ENCODE measurements around the gene PSG7. TPM values are rescaled to one million over a fixed set of nuclear protein-coding genes. Genes with fewer than 3 reads are reported as not detected.
A peak's percentile ranks its signal among the peaks of the same experiment; 100 is the strongest.
"Not testable (repeated sequence)": the region's sequence is repeated elsewhere in the genome, so short reads cannot be mapped to it uniquely, and the experiment has no call there.

Gene PSG7
- polyA plus RNA-seq, 1 experiment, result 0.10 TPM

DNA sequence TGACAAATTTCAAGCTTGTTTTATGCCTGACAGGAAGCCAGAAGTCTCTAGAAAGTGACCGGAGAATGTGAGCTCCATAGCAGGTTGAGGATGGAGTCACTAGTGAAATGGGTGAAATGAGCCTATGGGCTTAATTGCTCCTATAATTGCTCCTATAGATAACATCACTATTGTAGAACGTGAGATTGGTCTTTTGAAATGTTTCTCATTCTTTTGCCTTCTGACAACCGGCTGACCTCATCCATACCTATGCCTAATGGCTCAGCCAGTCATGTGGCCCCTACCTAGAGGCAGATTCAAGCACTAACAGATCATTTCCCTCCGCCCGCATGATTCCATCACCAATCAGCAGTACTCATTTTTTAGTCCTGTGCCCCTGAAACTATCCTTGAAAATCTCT is 23.5 kb downstream of the PSG7 start:
- CTCF ChIA-PET; H3K27me3 ChIP-seq (ENCODE audit: control insufficient read depth, insufficient read depth, low read length); POLR2A ChIA-PET: not testable (repeated sequence)

DNA sequence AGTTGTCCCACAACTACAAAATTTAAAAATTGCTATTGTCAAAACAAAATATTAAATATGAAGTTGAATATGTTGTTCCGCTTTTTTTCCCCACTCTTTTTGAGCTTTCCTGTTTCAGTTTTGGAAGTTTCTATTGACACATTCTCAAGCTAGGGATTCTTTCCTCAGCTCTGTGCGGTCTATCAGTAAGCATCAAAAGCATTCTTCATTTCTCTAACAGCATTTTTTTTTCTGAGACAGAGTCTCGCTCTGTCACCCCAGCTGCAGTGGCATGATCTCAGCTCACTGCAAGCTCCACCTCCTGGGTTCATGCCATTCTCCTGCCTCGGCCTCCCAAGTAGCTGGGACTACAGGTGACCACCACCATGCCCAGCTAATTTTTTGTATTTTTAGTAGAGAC is 24.1 kb downstream of the PSG7 start:
- CTCF ChIA-PET, result not testable (repeated sequence)

More for the DNA sequence above, 23.5 kb downstream of the PSG7 start:
- not testable (repeated sequence) for H3K4me3 ChIP-seq (ENCODE audit: low read depth, low read length); DNase-seq (ENCODE audit: low read depth, low spot score); H3K9me3 ChIP-seq (ENCODE audit: control insufficient read depth, insufficient read depth, low read length); H3K27ac ChIP-seq (ENCODE audit: low read depth, low read length)

DNA sequence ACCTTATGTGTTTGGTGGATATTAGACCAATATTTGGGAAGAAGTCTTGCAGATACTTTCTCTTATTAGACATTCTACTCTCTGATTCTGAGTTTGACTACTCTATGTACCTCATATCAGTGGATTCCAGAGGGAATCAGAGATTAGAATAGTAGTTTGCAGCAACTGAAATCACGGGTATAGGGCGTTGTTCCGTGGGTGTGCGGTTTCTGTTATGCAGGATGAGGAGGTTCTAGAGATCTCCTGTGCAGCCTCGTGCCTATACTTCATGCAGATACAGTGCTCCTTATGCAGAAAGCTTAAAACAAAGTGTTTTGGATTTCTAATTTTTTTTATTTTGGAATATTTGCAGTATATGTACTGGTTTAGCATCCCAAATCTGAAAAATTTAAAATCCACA is 25.3 kb downstream of the PSG7 start:
- POLR2A ChIA-PET; H3K27ac ChIP-seq (ENCODE audit: low read depth, low read length); H3K27me3 ChIP-seq (ENCODE audit: control insufficient read depth, insufficient read depth, low read length); DNase-seq (ENCODE audit: low read depth, low spot score); H3K4me3 ChIP-seq (ENCODE audit: low read depth, low read length); CTCF ChIA-PET; H3K9me3 ChIP-seq (ENCODE audit: control insufficient read depth, insufficient read depth, low read length): not testable (repeated sequence)

More for the DNA sequence above, 24.1 kb downstream of the PSG7 start:
- H3K27ac ChIP-seq (ENCODE audit: low read depth, low read length); DNase-seq (ENCODE audit: low read depth, low spot score); POLR2A ChIA-PET; H3K27me3 ChIP-seq (ENCODE audit: control insufficient read depth, insufficient read depth, low read length); H3K4me3 ChIP-seq (ENCODE audit: low read depth, low read length); H3K9me3 ChIP-seq (ENCODE audit: control insufficient read depth, insufficient read depth, low read length): not testable (repeated sequence)

DNA sequence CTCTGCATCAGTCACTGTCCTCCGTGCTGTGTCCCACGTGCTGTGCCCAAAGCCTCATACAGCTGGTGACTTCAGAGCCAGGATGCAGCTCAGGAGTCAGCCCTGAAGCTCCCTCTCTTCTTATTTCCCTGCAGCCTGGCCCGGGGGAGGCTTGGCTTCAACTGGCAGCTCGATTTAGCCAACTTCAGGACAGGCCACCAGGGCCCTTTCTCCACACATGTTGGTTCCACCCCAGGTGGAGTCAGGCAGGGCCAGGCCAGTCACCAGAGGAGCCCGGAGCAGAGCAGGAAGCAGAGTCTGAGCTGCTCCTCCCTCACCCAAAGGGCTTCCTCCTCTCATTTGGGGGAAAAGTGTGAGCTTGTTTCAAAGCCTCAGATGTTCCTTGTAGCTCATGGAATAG is 30.8 kb downstream of the PSG7 start:
- CTCF ChIA-PET, result interaction anchor here (0.6 kb wide), 1 partner anchor 11 kb away, joined by 3 read pairs; no protein-coding TSS in a partner anchor
- not testable (repeated sequence) for H3K27ac ChIP-seq (ENCODE audit: low read depth, low read length); H3K27me3 ChIP-seq (ENCODE audit: control insufficient read depth, insufficient read depth, low read length); H3K9me3 ChIP-seq (ENCODE audit: control insufficient read depth, insufficient read depth, low read length); DNase-seq (ENCODE audit: low read depth, low spot score); H3K4me3 ChIP-seq (ENCODE audit: low read depth, low read length)
- POLR2A ChIA-PET, result interaction anchor here (0.6 kb wide), 1 partner anchor 58 kb away, joined by 4 read pairs; no protein-coding TSS in a partner anchor

DNA sequence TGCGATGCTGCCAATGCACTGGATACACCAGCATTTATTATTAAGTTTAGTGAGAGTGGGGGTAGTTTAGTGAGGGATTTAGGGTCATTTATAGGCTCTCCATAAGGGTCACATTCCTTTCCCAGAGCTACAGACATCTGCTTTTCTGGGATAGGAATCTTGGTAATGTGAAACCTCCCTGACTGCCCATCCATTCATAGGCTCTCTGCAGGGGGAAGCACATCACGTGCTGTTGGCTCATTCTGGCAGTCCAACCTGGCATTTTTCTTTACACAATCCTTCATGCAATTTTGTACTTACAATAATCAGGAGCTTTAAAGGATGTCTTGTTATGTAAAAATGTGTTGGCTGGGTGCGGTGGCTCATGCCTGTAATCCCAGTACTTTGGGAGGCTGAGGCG is 36.4 kb downstream of the PSG7 start:
- CTCF ChIA-PET; DNase-seq (ENCODE audit: low read depth, low spot score); POLR2A ChIA-PET; H3K27ac ChIP-seq (ENCODE audit: low read depth, low read length); H3K27me3 ChIP-seq (ENCODE audit: control insufficient read depth, insufficient read depth, low read length); H3K4me3 ChIP-seq (ENCODE audit: low read depth, low read length); H3K9me3 ChIP-seq (ENCODE audit: control insufficient read depth, insufficient read depth, low read length): not testable (repeated sequence)

DNA sequence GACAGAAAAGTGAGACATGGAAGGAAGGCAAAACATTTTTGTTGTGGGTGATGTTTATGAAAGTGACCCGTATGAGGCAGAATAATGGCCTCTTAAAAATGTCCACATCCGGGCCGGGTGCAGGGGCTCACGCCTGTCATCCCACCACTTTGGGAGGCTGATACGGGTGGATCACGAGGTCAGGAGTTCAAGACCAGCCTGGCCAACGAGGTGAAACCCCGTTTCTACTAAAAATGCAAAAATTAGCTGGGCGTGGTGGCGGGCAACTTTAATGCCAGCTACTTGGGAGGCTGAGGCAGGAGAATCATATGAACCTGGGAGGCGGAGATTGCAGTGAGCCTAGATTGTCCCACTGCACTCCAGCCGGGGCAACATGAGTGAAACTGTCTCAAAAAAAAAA is 37.3 kb downstream of the PSG7 start:
- H3K27me3 ChIP-seq (ENCODE audit: control insufficient read depth, insufficient read depth, low read length); H3K4me3 ChIP-seq (ENCODE audit: low read depth, low read length); POLR2A ChIA-PET; CTCF ChIA-PET; DNase-seq (ENCODE audit: low read depth, low spot score); H3K9me3 ChIP-seq (ENCODE audit: control insufficient read depth, insufficient read depth, low read length): not testable (repeated sequence)
- peak overlapping the region; percentile 39 for H3K27ac ChIP-seq (ENCODE audit: low read depth, low read length)

DNA sequence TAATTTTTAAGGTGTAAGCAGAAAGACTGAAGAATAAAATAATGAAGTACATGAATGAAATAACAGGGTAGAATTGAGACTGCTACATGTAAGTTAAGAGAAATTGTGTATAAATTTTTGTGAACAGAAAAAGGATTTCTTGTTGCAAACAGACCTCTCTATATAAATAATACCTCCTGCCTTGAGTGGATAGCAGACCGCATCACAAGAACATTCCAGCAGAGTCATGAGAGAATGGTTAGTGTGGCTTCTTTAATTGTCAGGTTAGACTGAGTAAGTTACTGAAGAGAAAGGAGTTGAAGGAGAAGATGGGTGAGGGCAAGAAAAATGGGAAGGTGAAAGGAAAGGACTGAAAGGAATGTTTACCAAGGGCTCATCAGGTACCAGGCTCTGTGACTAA is 37.9 kb downstream of the PSG7 start:
- CTCF ChIA-PET; H3K4me3 ChIP-seq (ENCODE audit: low read depth, low read length); H3K27ac ChIP-seq (ENCODE audit: low read depth, low read length); DNase-seq (ENCODE audit: low read depth, low spot score); POLR2A ChIA-PET; H3K27me3 ChIP-seq (ENCODE audit: control insufficient read depth, insufficient read depth, low read length); H3K9me3 ChIP-seq (ENCODE audit: control insufficient read depth, insufficient read depth, low read length): not testable (repeated sequence)

DNA sequence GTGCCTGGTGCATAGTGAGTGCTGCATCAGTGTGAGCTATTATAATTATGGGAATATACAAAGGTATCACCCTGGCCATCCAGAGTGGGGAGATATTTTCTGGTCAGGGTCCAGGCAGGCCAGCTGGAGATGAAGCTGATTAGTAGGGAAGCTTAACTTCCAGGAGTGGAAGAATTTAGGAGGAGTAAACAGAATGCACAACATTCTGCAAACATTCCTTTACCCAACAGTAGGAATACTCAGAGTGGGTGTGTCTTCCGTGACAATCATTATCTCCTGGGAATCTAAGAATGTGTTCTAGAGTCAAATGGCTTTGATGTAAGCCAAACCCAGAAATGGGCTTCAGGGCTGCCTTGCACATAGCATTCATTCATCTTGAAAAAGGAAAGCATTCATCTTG is 38.4 kb downstream of the PSG7 start:
- CTCF ChIA-PET, result not testable (repeated sequence)

DNA sequence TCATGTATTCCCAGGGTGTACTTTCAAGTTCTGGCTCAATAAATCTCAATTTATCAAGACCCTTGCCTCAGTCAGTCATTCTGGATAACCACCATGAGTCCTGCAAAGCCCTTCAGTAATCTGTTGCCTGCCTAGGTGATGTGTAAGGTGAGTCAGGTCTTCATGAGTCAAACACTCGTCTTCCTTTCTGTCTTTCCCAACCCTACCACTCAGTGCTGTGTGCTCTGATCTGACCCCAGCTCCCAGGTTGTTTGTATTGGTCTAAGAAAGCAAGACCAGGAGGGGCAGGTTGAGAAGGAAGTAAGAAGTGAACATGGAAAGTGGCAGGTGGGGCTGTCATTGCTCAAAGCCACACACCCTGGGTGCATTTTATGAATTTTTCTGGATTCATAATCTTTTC is 39.3 kb downstream of the PSG7 start:
- POLR2A ChIA-PET; CTCF ChIA-PET; DNase-seq (ENCODE audit: low read depth, low spot score); H3K27me3 ChIP-seq (ENCODE audit: control insufficient read depth, insufficient read depth, low read length); H3K4me3 ChIP-seq (ENCODE audit: low read depth, low read length); H3K27ac ChIP-seq (ENCODE audit: low read depth, low read length); H3K9me3 ChIP-seq (ENCODE audit: control insufficient read depth, insufficient read depth, low read length): not testable (repeated sequence)

More for the DNA sequence above, 38.4 kb downstream of the PSG7 start:
- H3K4me3 ChIP-seq (ENCODE audit: low read depth, low read length); POLR2A ChIA-PET; DNase-seq (ENCODE audit: low read depth, low spot score); H3K27ac ChIP-seq (ENCODE audit: low read depth, low read length); H3K9me3 ChIP-seq (ENCODE audit: control insufficient read depth, insufficient read depth, low read length); H3K27me3 ChIP-seq (ENCODE audit: control insufficient read depth, insufficient read depth, low read length): not testable (repeated sequence)

DNA sequence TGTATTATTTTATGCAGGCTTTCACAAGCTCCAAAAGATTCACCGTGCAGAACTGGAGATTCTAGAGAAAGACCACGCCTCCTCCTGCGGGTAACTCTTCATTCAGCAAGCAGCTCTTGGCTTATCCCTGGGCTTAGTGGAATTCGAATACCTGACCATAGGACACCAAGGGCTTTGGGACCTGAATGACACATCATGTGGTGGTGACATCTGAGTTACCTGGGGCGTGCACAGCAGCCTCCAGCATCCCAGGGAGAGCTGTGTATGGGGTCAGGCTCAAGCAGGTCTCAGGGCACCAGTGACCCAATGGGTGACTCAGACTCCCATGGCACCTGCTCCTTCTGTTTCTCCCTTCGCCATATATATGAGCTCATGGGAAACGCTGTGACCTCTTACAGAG is 46.6 kb downstream of the PSG7 start:
- CTCF ChIA-PET, result interaction anchor here (0.9 kb wide), 1 partner anchor 197 kb away, joined by 5 read pairs; no protein-coding TSS in a partner anchor
- DNase-seq (ENCODE audit: low read depth, low spot score); H3K27ac ChIP-seq (ENCODE audit: low read depth, low read length); H3K4me3 ChIP-seq (ENCODE audit: low read depth, low read length); POLR2A ChIA-PET; H3K27me3 ChIP-seq (ENCODE audit: control insufficient read depth, insufficient read depth, low read length): not testable (repeated sequence)
- peaks cover 13% of the 10 kb centered on the region for H3K9me3 ChIP-seq (ENCODE audit: control insufficient read depth, insufficient read depth, low read length)

DNA sequence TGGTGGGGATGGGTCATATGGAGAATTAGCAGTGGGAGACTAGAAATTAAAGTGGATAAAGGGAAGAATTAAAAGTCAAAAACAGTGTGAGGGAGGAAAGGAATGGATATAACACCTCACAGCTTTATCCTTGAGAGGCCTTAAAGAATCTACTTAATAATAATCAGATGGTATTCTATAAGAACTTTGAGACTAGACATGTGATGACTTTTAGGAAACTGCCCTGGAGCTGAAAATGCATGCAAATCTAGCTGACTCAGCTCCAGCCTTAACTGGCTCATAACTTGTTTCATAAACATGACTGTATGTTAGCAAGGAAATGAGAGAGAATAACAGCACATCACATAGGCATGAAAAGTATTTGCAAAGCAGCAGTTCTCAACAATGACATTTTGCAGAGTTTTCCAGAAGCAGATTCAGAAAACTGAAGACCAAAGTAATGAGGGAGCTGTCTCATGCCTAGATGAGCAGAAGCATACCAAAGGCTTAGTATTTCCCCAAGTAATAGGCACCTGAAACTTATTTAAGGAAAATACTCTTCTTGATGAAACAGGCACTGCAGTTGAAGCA is 49.0 kb downstream of the PSG7 start:
- CTCF ChIA-PET, result interaction anchor here (1.1 kb wide), 1 partner anchor 538 kb away, joined by 3 read pairs; no protein-coding TSS in a partner anchor
- DNase-seq (ENCODE audit: low read depth, low spot score); H3K27me3 ChIP-seq (ENCODE audit: control insufficient read depth, insufficient read depth, low read length); POLR2A ChIA-PET; H3K4me3 ChIP-seq (ENCODE audit: low read depth, low read length): not testable (repeated sequence)
- Histone ChIP-seq H3K27ac (ENCODE audit: low read depth, low read length) (peak overlapping the region; percentile 40), H3K9me3 (ENCODE audit: control insufficient read depth, insufficient read depth, low read length) (peaks cover 10% of the 10 kb centered on the region)

DNA sequence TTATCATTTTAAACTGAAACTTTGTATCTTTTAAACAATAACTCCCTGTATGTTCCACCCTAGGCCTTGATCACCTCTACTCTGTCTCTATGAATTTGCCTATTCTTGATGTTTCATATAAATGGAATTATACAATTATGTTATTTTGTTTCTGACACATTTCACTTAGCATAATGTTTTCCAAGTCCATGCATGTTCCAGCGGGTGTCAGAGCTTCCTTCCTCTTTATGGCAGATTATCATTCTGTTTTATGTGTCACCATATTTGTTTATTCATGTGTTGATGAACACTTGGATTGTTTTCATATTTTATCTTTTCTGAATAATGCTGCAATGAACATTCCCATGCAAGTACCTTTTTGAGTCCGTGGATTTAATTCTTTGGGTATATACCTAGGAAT is 54.3 kb downstream of the PSG7 start:
- CTCF ChIA-PET, POLR2A ChIA-PET: not testable (repeated sequence)

DNA sequence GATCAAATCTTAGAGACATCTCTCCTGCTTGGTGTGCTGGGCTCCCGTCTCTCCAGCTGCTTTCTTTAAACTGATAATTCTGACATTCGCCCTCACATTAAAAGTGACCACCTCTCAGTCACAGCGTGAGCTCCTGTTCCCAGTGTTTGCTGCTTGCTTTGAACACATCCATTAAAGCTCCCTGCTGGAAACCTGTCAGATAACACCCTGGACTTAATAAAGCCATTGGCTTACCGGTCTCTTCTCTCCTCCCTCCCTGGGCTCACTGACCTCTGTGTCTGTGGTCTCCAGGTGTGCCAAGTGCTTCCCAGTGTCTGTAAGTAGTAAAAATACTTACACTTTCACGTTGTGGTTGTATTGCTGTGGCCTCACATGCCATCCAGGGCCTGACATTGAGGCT is 55.0 kb downstream of the PSG7 start:
- H3K27me3 ChIP-seq (ENCODE audit: control insufficient read depth, insufficient read depth, low read length); H3K4me3 ChIP-seq (ENCODE audit: low read depth, low read length); H3K27ac ChIP-seq (ENCODE audit: low read depth, low read length); H3K9me3 ChIP-seq (ENCODE audit: control insufficient read depth, insufficient read depth, low read length); CTCF ChIA-PET; POLR2A ChIA-PET; DNase-seq (ENCODE audit: low read depth, low spot score): not testable (repeated sequence)

More for the DNA sequence above, 54.3 kb downstream of the PSG7 start:
- H3K4me3 ChIP-seq (ENCODE audit: low read depth, low read length); H3K27ac ChIP-seq (ENCODE audit: low read depth, low read length); H3K9me3 ChIP-seq (ENCODE audit: control insufficient read depth, insufficient read depth, low read length); H3K27me3 ChIP-seq (ENCODE audit: control insufficient read depth, insufficient read depth, low read length); DNase-seq (ENCODE audit: low read depth, low spot score): not testable (repeated sequence)

Data from AG04450 (cell line).